Spleen (tissue), 11 donors: ENCODE results near the gene BATF. TPM values are rescaled to one million over a fixed set of nuclear protein-coding genes. Genes with fewer than 3 reads are reported as not detected.

Experiments
- DNase-seq: peaks from one replicate; pipeline ENCODE4 v3.0.0-alpha.2; 2020
- H3K27ac ChIP-seq, 8 donors: fragments of 200-600 bp; sonication (generic) in 7 of 8; 1 replicate in 4 of 8; 2 replicates in 4 of 8; pipeline versions ENCODE4 v1.5.0 to v1.8.0; 2016 to 2021; ENCODE audit warnings: inconsistent platforms in 4 of 8, mild to moderate bottlenecking in 4 of 8, moderate library complexity in 1 of 8
- H3K27me3 ChIP-seq, 7 donors: fragments of 200-600 bp; sonication (generic) in 6 of 7; replicated peaks in 1 of 7; 1 replicate in 4 of 7; 2 replicates in 3 of 7; pipeline versions ENCODE4 v1.5.0 to v1.8.0; 2016 to 2021; ENCODE audit warnings: inconsistent platforms in 3 of 7, mild to moderate bottlenecking in 1 of 7
- H3K36me3 ChIP-seq, 6 donors: fragments of 200-600 bp; sonication (generic) in 5 of 6; 1 replicate in 4 of 6; 2 replicates in 2 of 6; pipeline versions ENCODE4 v1.5.0 to v1.8.0; 2016 to 2021; ENCODE audit warnings: inconsistent platforms in 2 of 6
- H3K4me1 ChIP-seq, 6 donors: fragments of 200-600 bp; sonication (generic) in 5 of 6; 1 replicate in 3 of 6; 2 replicates in 3 of 6; pipeline versions ENCODE4 v1.5.0 to v1.8.0; 2016 to 2021; ENCODE audit warnings: inconsistent platforms in 3 of 6
- H3K4me3 ChIP-seq, 8 donors: fragments of 200-600 bp; sonication (generic) in 7 of 8; 1 replicate in 4 of 8; 2 replicates in 4 of 8; pipeline versions ENCODE4 v1.5.0 to v1.8.0; 2016 to 2021; ENCODE audit warnings: inconsistent platforms in 4 of 8, mild to moderate bottlenecking in 4 of 8, moderate library complexity in 2 of 8
- H3K9me3 ChIP-seq, 8 donors: fragments of 200-600 bp; sonication (generic) in 7 of 8; 1 replicate in 4 of 8; 2 replicates in 4 of 8; pipeline versions ENCODE4 v1.5.0 to v1.8.0; 2016 to 2021; ENCODE audit warnings: inconsistent platforms in 4 of 8
- CTCF ChIP-seq, 11 experiments: fragments of 200-600 bp in 7 of 11; fragments of 450-650 bp in 4 of 11; sonication (generic) in 4 of 11; IDR thresholded peaks in 8 of 11; conservative IDR thresholded peaks in 3 of 11; 1 replicate in 7 of 11; 2 replicates in 4 of 11; pipeline versions ENCODE4 v1.4.0 to v1.8.0; 2016 to 2021; ENCODE audit warnings: antibody characterized with exemption in 11 of 11, inconsistent platforms in 4 of 11, mild to moderate bottlenecking in 1 of 11
- POLR2A ChIP-seq, 3 donors: fragments of 450-650 bp; IDR thresholded peaks; one replicate each; pipeline ENCODE4 v1.5.1; 2017; ENCODE audit warnings: antibody characterized with exemption in 3 of 3, mild to moderate bottlenecking in 1 of 3
- POLR2AphosphoS5 ChIP-seq, 3 donors: sonication (generic); formaldehyde crosslinking; IDR thresholded peaks; one replicate each; pipeline ENCODE4 v1.5.1; 2017; ENCODE audit warnings: antibody characterized with exemption in 3 of 3
- WGBS, 5 donors: extraction: QIAGEN DNeasy Blood & Tissue Kit in 3 of 5; methylation state at CpG; one replicate each; pipeline versions ENCODE4 v1.1.5 to v1.1.7; 2013 to 2018; 5-methylcytosine and 5-hydroxymethylcytosine counted together
- intact Hi-C: fragments of 100-400 bp; cut with DNase I; formaldehyde crosslinking; loops from one replicate; pipeline ENCODE4 v1.15.0; 2023; ENCODE audit warnings: low total_unique reads
- polyA plus RNA-seq, 3 donors: library from polyadenylated mRNA; stranded (reverse); fragments of 200-250 nt; gene quantifications; one replicate each; pipeline ENCODE4 v1.2.1, GENCODE V29; 2013
- total RNA-seq, 7 donors: library from RNA; depleted of rRNA in 3 of 7; stranded (reverse); fragments of >200 nt in 3 of 7; fragmentation: NEBNext Ultra II Directional in 4 of 7; extraction: Animal tissue kit (Norgen Biotek cat#: 25700) in 4 of 7; gene quantifications; one replicate each; pipeline versions ENCODE4 v1.1.0 to v1.2.1, GENCODE V29; 2016 to 2021
- donor health status: healthy with polysubstance abuse.
- donor health status: DM: no; HTN: no; CAD: no; lungs with moderate emphysema.
- donor health status: DM: no; HTN: no; CAD: no.
- donor health status: Bipolar disorder and iron deficiency.
- donor health status: healthy.
- donor health status: DM: no; HTN: no; CAD: no.
- donor health status: DM: yes; HTN: yes; CAD: no.

Gene BATF
- total and polyA plus RNA-seq, 10 donors = 14.4 to 67.9 (median 41.8) TPM

GRCh38 chr14:75499084-75499875 is 23.0 kb upstream of the BATF start:
- peaks cover 0 to 23% (median 15%) of the 10 kb centered on the region in 6 donors for H3K4me1 ChIP-seq
- WGBS, 5 donors = 81 to 87% (median 85%) methylated on average over 16 of the region's 16 CpGs
- no peak overlapping the region for H3K4me3 ChIP-seq
- TF ChIP-seq CTCF (IDR thresholded peaks at IDR 0.05 in 8 of 11, conservative IDR thresholded peaks at IDR 0.05 in 3 of 11) (no peak), POLR2A (IDR thresholded peaks at IDR 0.05) (no peak), POLR2AphosphoS5 (IDR thresholded peaks at IDR 0.05) (no peak)
- H3K27ac ChIP-seq = no peak overlapping the region
- intact Hi-C loops = no loop called here
- H3K9me3 ChIP-seq = no peaks in the 10 kb centered on the region
- H3K36me3 ChIP-seq = no peaks in the 10 kb centered on the region
- H3K27me3 ChIP-seq = no peaks in the 10 kb centered on the region
- no peak for DNase-seq

- intact Hi-C loops = no loop called here
- WGBS, 5 donors = 85 to 92% (median 90%) methylated on average over 3 of the region's 3 CpGs
These were observed 21.2 kb upstream of the BATF start for GRCh38 chr14:75501080-75501479.

GRCh38 chr14:75504411-75504810 is 17.9 kb upstream of the BATF start:
- WGBS, 5 donors = 95 to 100% (median 97%) methylated on average over 1 of the region's 1 CpG
- H3K36me3 ChIP-seq = no peaks in the 10 kb centered on the region
- H3K4me3 ChIP-seq = no peak overlapping the region
- no peak for TF ChIP-seq CTCF (IDR thresholded peaks at IDR 0.05 in 8 of 11, conservative IDR thresholded peaks at IDR 0.05 in 3 of 11)
- no peak for TF ChIP-seq POLR2AphosphoS5 (IDR thresholded peaks at IDR 0.05)
- TF ChIP-seq POLR2A (IDR thresholded peaks at IDR 0.05) = no peak
- H3K9me3 ChIP-seq = peaks cover 0 to 19% (median 8%) of the 10 kb centered on the region in 8 donors
- no peaks in the 10 kb centered on the region for H3K27me3 ChIP-seq
- no peaks in the 10 kb centered on the region for H3K4me1 ChIP-seq
- intact Hi-C loops = no loop called here
- DNase-seq = no peak
- no peak overlapping the region for H3K27ac ChIP-seq

More at GRCh38 chr14:75501080-75501479, 21.2 kb upstream of the BATF start:
- Histone ChIP-seq H3K4me3 (no peak overlapping the region), H3K9me3 (peaks cover 0 to 3% (median 0%) of the 10 kb centered on the region in 8 donors), H3K27ac (no peak overlapping the region), H3K4me1 (peaks cover 0 to 17% (median 8%) of the 10 kb centered on the region in 6 donors), H3K36me3 (no peaks in the 10 kb centered on the region), H3K27me3 (no peaks in the 10 kb centered on the region)
- no peak for TF ChIP-seq CTCF (IDR thresholded peaks at IDR 0.05 in 8 of 11, conservative IDR thresholded peaks at IDR 0.05 in 3 of 11)
- TF ChIP-seq POLR2A (IDR thresholded peaks at IDR 0.05) = no peak
- no peak for TF ChIP-seq POLR2AphosphoS5 (IDR thresholded peaks at IDR 0.05)
- DNase-seq = no peak

GRCh38 chr14:75506930-75507329 is 15.3 kb upstream of the BATF start:
- Histone ChIP-seq H3K27me3 (no peaks in the 10 kb centered on the region), H3K4me1 (no peaks in the 10 kb centered on the region), H3K4me3 (no peak overlapping the region), H3K9me3 (peaks cover 2 to 36% (median 27%) of the 10 kb centered on the region in 8 donors), H3K36me3 (no peaks in the 10 kb centered on the region), H3K27ac (no peak overlapping the region)
- no peak for DNase-seq
- TF ChIP-seq CTCF (IDR thresholded peaks at IDR 0.05 in 8 of 11, conservative IDR thresholded peaks at IDR 0.05 in 3 of 11) (no peak), POLR2A (IDR thresholded peaks at IDR 0.05) (no peak), POLR2AphosphoS5 (IDR thresholded peaks at IDR 0.05) (no peak)
- intact Hi-C loops = no loop called here
- WGBS, 5 donors = 95 to 100% (median 96%) methylated on average over 1 of the region's 1 CpG
